GM12892 (cell line): ENCODE results near the gene STK32C.

ENCODE experiments used
- DNase-seq: peaks from one replicate; pipeline ENCODE4 v3.0.0; 2011; ENCODE audit not compliant: insufficient read length
- FAIRE-seq: peaks from 2 replicates; lab custom pipeline; 2011; peaks lifted over from hg19 to GRCh38; lab: Jason Lieb, UNC
- POLR2A ChIP-seq: IDR thresholded peaks from 2 replicates; pipeline ENCODE4 v1.6.1; 2011; ENCODE audit warnings: low read depth, low read length, control low read depth
- POLR2AphosphoS5 ChIP-seq: IDR thresholded peaks from 2 replicates; pipeline ENCODE4 v1.6.1; 2011; ENCODE audit warnings: low read depth, low read length, control low read depth
- TAF1 ChIP-seq: IDR thresholded peaks from 2 replicates; pipeline ENCODE4 v1.6.1; 2011; ENCODE audit warnings: low read depth, mild to moderate bottlenecking, control low read depth, low read length, borderline replicate concordance

STK32C gene

GRCh38 chr10:132241496-132241895 lies 66.3 kb downstream of the STK32C start:
- TF ChIP-seq TAF1, result no peak
- no peak for TF ChIP-seq POLR2AphosphoS5
- TF ChIP-seq POLR2A, result no peak
- DNase-seq, result no peak
- FAIRE-seq, result no peak

GRCh38 chr10:132241086-132241485 lies 66.7 kb downstream of the STK32C start:
- no peak for DNase-seq
- no peak for TF ChIP-seq TAF1
- TF ChIP-seq POLR2A, result no peak
- no peak for TF ChIP-seq POLR2AphosphoS5
- FAIRE-seq, result no peak

- DNase-seq (no peak), FAIRE-seq (no peak)
- TF ChIP-seq POLR2A, result no peak
- TF ChIP-seq TAF1, result no peak
Observed at GRCh38 chr10:132240581-132240980, 67.2 kb downstream of the STK32C start.

GRCh38 chr10:132240156-132240555 lies 67.6 kb downstream of the STK32C start:
- DNase-seq, result no peak
- TF ChIP-seq POLR2AphosphoS5 (no peak), TAF1 (no peak), POLR2A (no peak)
- no peak for FAIRE-seq

GRCh38 chr10:132239126-132240031 lies 68.4 kb downstream of the STK32C start:
- TF ChIP-seq TAF1, result no peak
- no peak for TF ChIP-seq POLR2AphosphoS5
- no peak for TF ChIP-seq POLR2A
- DNase-seq (no peak), FAIRE-seq (no peak)

- FAIRE-seq (no peak), DNase-seq (no peak)
- no peak for TF ChIP-seq TAF1
- no peak for TF ChIP-seq POLR2A
- no peak for TF ChIP-seq POLR2AphosphoS5
Observed at GRCh38 chr10:132238371-132239125, 69.2 kb downstream of the STK32C start.

GRCh38 chr10:132237871-132238270 lies 69.9 kb downstream of the STK32C start:
- DNase-seq (no peak), FAIRE-seq (no peak)
- TF ChIP-seq POLR2A (no peak), TAF1 (no peak), POLR2AphosphoS5 (no peak)

GRCh38 chr10:132237396-132237795 lies 70.4 kb downstream of the STK32C start:
- FAIRE-seq, result no peak
- no peak for TF ChIP-seq TAF1
- TF ChIP-seq POLR2AphosphoS5, result no peak
- TF ChIP-seq POLR2A, result no peak
- DNase-seq, result no peak

- FAIRE-seq, result no peak
- no peak for TF ChIP-seq POLR2A
- no peak for TF ChIP-seq TAF1
- no peak for TF ChIP-seq POLR2AphosphoS5
- DNase-seq, result no peak
Observed at GRCh38 chr10:132236881-132237280, 70.9 kb downstream of the STK32C start.

- TF ChIP-seq TAF1 (no peak), POLR2AphosphoS5 (no peak), POLR2A (no peak)
- no peak for DNase-seq
- no peak for FAIRE-seq
Observed at GRCh38 chr10:132236161-132236560, 71.6 kb downstream of the STK32C start.

- FAIRE-seq (no peak), DNase-seq (no peak)
- TF ChIP-seq TAF1 (no peak), POLR2A (no peak), POLR2AphosphoS5 (no peak)
Observed at GRCh38 chr10:132234860-132235259, 72.9 kb downstream of the STK32C start.

- no peak for TF ChIP-seq POLR2AphosphoS5
- no peak for TF ChIP-seq POLR2A
- no peak for TF ChIP-seq TAF1
- DNase-seq, result no peak
- FAIRE-seq, result no peak
Observed at GRCh38 chr10:132233501-132234085, 74.2 kb downstream of the STK32C start.
